ENCODE data around the gene PROZ.

GRCh38 chr13:113119822-113120189 lies 38.6 kb upstream of the PROZ start:
- no peak for TF ChIP-seq POLR2AphosphoS5 (IDR thresholded peaks at IDR 0.05)
- TF ChIP-seq, protein P1, sequence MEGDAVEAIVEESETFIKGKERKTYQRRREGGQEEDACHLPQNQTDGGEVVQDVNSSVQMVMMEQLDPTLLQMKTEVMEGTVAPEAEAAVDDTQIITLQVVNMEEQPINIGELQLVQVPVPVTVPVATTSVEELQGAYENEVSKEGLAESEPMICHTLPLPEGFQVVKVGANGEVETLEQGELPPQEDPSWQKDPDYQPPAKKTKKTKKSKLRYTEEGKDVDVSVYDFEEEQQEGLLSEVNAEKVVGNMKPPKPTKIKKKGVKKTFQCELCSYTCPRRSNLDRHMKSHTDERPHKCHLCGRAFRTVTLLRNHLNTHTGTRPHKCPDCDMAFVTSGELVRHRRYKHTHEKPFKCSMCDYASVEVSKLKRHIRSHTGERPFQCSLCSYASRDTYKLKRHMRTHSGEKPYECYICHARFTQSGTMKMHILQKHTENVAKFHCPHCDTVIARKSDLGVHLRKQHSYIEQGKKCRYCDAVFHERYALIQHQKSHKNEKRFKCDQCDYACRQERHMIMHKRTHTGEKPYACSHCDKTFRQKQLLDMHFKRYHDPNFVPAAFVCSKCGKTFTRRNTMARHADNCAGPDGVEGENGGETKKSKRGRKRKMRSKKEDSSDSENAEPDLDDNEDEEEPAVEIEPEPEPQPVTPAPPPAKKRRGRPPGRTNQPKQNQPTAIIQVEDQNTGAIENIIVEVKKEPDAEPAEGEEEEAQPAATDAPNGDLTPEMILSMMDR (IDR thresholded peaks at IDR 0.05), result no peak
- no peak for TF ChIP-seq POLR2A (IDR thresholded peaks at IDR 0.05)

All from sigmoid colon (tissue), 4 donors.